HCT116 (cell line): ENCODE results near the gene ATG4A.

Source experiments
- ATF3 ChIP-seq: IDR thresholded peaks from 2 replicates; pipeline ENCODE4 v1.6.1; 2012
- CTCF ChIP-seq, 3 experiments: fragments of 200-600 bp in 1 of 3; sonication (generic) in 1 of 3; IDR thresholded peaks in 2 of 3; conservative IDR thresholded peaks in 1 of 3; 2 replicates each; pipeline ENCODE4 v1.5.1; 2012 to 2017; ENCODE audit warnings: low read depth in 2 of 3, low read length in 2 of 3, antibody characterized with exemption in 1 of 3, borderline replicate concordance in 1 of 3, control low read depth in 1 of 3, mild to moderate bottlenecking in 1 of 3, mixed read lengths in 1 of 3, mixed run types in 1 of 3, moderate library complexity in 1 of 3; ENCODE audit not compliant: insufficient read depth in 1 of 3
- EGR1 ChIP-seq: IDR thresholded peaks from 2 replicates; pipeline ENCODE4 v1.6.1; 2012; ENCODE audit warnings: low read depth
- EZH2 ChIP-seq: fragments of 200-600 bp; sonication (generic); IDR thresholded peaks from 2 replicates; pipeline ENCODE4 v1.6.1; 2017; ENCODE audit warnings: antibody characterized with exemption, mixed run types
- FOSL1 ChIP-seq: IDR thresholded peaks from 2 replicates; pipeline ENCODE4 v1.6.1; 2012; ENCODE audit warnings: low read depth
- MAX ChIP-seq: IDR thresholded peaks from 2 replicates; pipeline ENCODE4 v1.6.1; 2012
- REST ChIP-seq: IDR thresholded peaks from 2 replicates; pipeline ENCODE4 v1.6.1; 2012; ENCODE audit warnings: low read depth
- ZBTB33 ChIP-seq: IDR thresholded peaks from 2 replicates; pipeline ENCODE4 v1.6.1; 2011; ENCODE audit warnings: mild to moderate bottlenecking, low read length, moderate library complexity; ENCODE audit not compliant: insufficient replicate concordance; ENCODE audit errors: extremely low read depth

- TF ChIP-seq ATF3 (no peak), CTCF (IDR thresholded peaks at IDR 0.05 in 2 of 3, conservative IDR thresholded peaks at IDR 0.05 in 1 of 3; ENCODE audit: borderline replicate concordance in 1 of 3, insufficient read depth in 1 of 3, low read depth in 2 of 3, low read length in 2 of 3) (no peak), FOSL1 (no peak), MAX (no peak), REST (no peak), EGR1 (no peak), EZH2 (no peak), ZBTB33 (no peak)
Measured at GRCh38 chrX:108162265-108162664, 70.7 kb downstream of the ATG4A start.
